Measurements from ENCODE around the gene AQP2. TPM values are rescaled to one million over a fixed set of nuclear protein-coding genes. Genes with fewer than 3 reads are reported as not detected.

Gene AQP2
- total and polyA plus RNA-seq, 2 experiments from 2014 or later: 0.07 TPM; not detected in 1

DNA sequence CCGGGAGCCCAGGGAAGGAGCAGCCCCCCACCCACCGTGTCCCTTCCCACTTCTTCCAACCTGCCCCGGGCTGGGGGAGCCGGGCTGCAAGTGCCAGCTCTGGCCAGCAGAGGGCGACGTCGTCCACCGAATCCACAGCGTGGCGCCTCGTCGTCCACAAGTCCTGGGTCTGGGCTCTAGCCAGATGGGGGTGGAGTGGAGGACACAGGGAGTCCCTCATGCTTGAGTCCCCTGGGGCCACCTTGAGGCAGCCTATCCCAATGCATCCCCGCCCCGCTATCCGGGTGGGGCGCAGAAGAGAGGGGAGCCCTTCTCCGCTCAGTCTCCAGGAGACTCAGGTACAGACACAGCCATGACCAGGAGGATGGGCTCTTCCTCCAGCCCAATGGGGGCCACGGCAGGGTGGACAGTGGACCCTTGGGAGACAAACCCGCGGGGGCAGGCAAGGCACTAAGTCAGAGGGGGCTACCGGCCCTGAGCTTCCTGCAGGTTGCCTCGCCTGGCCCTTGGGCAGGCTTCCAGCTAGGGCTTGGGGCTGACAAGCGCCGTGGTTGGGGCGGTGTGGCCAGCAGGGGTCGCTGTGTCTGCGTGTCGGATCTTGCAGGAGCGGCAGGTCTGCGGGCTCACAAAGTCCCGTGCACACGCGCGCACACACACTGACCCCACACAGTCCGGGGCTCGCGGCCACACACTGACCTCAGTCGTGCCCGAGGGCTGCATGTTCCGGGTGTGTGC, 16.7 kb downstream of the AQP2 start:
- H2AFZ ChIP-seq: peak overlapping the region; percentile 100
- H3K4me3 ChIP-seq: peak overlapping the region; percentile 64
- no peak for TF ChIP-seq STAT1 (IDR thresholded peaks at IDR 0.05; ENCODE audit: unreplicated experiment)
- TF ChIP-seq, protein P1, sequence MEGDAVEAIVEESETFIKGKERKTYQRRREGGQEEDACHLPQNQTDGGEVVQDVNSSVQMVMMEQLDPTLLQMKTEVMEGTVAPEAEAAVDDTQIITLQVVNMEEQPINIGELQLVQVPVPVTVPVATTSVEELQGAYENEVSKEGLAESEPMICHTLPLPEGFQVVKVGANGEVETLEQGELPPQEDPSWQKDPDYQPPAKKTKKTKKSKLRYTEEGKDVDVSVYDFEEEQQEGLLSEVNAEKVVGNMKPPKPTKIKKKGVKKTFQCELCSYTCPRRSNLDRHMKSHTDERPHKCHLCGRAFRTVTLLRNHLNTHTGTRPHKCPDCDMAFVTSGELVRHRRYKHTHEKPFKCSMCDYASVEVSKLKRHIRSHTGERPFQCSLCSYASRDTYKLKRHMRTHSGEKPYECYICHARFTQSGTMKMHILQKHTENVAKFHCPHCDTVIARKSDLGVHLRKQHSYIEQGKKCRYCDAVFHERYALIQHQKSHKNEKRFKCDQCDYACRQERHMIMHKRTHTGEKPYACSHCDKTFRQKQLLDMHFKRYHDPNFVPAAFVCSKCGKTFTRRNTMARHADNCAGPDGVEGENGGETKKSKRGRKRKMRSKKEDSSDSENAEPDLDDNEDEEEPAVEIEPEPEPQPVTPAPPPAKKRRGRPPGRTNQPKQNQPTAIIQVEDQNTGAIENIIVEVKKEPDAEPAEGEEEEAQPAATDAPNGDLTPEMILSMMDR (conservative IDR thresholded peaks at IDR 0.05; ENCODE audit: low read depth in 2 of 2): peak; percentile 78 to 98
- TF ChIP-seq JUNB (IDR thresholded peaks at IDR 0.05; ENCODE audit: unreplicated experiment): no peak
- peak; percentile 22; the same call in 1 of the 2 replicates for TF ChIP-seq CREB1 (CRISPR knock-in tag; IDR thresholded peaks at IDR 0.05; ENCODE audit: low read depth)

DNA sequence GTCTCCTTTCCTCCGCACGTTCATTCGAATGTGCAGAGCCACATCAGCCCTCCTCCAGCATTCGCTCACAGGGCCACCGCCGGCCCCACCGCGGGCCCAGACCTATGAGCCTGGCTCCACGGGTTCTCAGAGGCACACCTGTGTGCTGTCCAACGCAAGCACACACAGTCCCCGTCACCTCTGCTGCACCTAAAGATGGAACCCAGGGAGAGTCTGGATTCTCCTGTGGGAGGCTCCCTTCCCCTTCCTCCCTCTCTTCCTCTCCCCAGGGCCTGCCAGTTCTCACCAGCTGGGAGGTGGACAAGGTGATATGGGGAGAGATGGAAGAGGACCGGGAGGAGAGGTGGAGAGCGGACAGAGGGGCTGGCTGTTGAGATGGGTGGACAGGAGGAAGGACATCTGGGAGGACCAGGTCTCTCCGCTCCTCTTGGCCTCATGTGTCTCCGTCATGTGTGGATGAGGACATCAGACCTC, 17.3 kb downstream of the AQP2 start:
- no peak overlapping the region for H3K27ac Mint-ChIP-seq
- peaks cover 15% of the 10 kb centered on the region for H3K27me3 Mint-ChIP-seq (ENCODE audit: insufficient read depth, low read depth, poor library complexity)
- Histone ChIP-seq H3K4me3 (peak overlapping the region; percentile 64), H3F3A (replicated peaks; ENCODE audit: low read depth) (no peaks in the 10 kb centered on the region), H3K79me2 (replicated peaks; ENCODE audit: insufficient read depth) (no peaks in the 10 kb centered on the region), H3K27ac (ENCODE audit: low read depth) (no peak overlapping the region), H4K20me1 (replicated peaks; ENCODE audit: insufficient read depth) (no peaks in the 10 kb centered on the region), H3K4me2 (peak overlapping the region; percentile 92), H3K4me1 (ENCODE audit: insufficient read depth) (no peaks in the 10 kb centered on the region), H3K27me3 (ENCODE audit: insufficient read depth) (peaks cover 23% of the 10 kb centered on the region), H3K36me3 (ENCODE audit: insufficient read depth) (no peaks in the 10 kb centered on the region), H2AFZ (peak overlapping the region; percentile 100), H3K9me2 (ENCODE audit: insufficient read depth) (no peaks in the 10 kb centered on the region)
- DNase-seq (ENCODE audit: low spot score) (peak; percentile 58), ATAC-seq (peak; percentile 54)
- peaks cover 8% of the 10 kb centered on the region for H3K4me1 Mint-ChIP-seq
- no peaks in the 10 kb centered on the region; the same call in 2 of the 3 replicates for H3K36me3 Mint-ChIP-seq (ENCODE audit: low read depth)
- peak overlapping the region; percentile 54; the same call in 2 of the 3 replicates for H3K4me3 Mint-ChIP-seq
- H3K9me3 Mint-ChIP-seq: no peaks in the 10 kb centered on the region
- TF ChIP-seq, protein P2, sequence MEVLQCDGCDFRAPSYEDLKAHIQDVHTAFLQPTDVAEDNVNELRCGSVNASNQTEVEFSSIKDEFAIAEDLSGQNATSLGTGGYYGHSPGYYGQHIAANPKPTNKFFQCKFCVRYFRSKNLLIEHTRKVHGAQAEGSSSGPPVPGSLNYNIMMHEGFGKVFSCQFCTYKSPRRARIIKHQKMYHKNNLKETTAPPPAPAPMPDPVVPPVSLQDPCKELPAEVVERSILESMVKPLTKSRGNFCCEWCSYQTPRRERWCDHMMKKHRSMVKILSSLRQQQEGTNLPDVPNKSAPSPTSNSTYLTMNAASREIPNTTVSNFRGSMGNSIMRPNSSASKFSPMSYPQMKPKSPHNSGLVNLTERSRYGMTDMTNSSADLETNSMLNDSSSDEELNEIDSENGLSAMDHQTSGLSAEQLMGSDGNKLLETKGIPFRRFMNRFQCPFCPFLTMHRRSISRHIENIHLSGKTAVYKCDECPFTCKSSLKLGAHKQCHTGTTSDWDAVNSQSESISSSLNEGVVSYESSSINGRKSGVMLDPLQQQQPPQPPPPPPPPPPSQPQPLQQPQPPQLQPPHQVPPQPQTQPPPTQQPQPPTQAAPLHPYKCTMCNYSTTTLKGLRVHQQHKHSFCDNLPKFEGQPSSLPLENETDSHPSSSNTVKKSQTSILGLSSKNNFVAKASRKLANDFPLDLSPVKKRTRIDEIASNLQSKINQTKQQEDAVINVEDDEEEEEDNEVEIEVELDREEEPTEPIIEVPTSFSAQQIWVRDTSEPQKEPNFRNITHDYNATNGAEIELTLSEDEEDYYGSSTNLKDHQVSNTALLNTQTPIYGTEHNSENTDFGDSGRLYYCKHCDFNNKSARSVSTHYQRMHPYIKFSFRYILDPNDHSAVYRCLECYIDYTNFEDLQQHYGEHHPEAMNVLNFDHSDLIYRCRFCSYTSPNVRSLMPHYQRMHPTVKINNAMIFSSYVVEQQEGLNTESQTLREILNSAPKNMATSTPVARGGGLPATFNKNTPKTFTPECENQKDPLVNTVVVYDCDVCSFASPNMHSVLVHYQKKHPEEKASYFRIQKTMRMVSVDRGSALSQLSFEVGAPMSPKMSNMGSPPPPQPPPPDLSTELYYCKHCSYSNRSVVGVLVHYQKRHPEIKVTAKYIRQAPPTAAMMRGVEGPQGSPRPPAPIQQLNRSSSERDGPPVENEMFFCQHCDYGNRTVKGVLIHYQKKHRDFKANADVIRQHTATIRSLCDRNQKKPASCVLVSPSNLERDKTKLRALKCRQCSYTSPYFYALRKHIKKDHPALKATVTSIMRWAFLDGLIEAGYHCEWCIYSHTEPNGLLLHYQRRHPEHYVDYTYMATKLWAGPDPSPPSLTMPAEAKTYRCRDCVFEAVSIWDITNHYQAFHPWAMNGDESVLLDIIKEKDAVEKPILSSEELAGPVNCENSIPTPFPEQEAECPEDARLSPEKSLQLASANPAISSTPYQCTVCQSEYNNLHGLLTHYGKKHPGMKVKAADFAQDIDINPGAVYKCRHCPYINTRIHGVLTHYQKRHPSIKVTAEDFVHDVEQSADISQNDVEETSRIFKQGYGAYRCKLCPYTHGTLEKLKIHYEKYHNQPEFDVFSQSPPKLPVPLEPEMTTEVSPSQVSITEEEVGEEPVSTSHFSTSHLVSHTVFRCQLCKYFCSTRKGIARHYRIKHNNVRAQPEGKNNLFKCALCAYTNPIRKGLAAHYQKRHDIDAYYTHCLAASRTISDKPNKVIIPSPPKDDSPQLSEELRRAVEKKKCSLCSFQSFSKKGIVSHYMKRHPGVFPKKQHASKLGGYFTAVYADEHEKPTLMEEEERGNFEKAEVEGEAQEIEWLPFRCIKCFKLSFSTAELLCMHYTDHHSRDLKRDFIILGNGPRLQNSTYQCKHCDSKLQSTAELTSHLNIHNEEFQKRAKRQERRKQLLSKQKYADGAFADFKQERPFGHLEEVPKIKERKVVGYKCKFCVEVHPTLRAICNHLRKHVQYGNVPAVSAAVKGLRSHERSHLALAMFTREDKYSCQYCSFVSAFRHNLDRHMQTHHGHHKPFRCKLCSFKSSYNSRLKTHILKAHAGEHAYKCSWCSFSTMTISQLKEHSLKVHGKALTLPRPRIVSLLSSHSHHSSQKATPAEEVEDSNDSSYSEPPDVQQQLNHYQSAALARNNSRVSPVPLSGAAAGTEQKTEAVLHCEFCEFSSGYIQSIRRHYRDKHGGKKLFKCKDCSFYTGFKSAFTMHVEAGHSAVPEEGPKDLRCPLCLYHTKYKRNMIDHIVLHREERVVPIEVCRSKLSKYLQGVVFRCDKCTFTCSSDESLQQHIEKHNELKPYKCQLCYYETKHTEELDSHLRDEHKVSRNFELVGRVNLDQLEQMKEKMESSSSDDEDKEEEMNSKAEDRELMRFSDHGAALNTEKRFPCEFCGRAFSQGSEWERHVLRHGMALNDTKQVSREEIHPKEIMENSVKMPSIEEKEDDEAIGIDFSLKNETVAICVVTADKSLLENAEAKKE (CRISPR knock-in tag; IDR thresholded peaks at IDR 0.05): no peak
- TF ChIP-seq, protein P1 (conservative IDR thresholded peaks at IDR 0.05; ENCODE audit: low read depth in 2 of 2): no peak
- TF ChIP-seq CREB1 (CRISPR knock-in tag; IDR thresholded peaks at IDR 0.05; ENCODE audit: low read depth): no peak
- no peak for TF ChIP-seq ZNF331 (CRISPR knock-in tag; IDR thresholded peaks at IDR 0.05; ENCODE audit: low read depth)
- no peak for TF ChIP-seq EZH2phosphoT487 (IDR thresholded peaks at IDR 0.05; ENCODE audit: unreplicated experiment)
- TF ChIP-seq, protein P3, sequence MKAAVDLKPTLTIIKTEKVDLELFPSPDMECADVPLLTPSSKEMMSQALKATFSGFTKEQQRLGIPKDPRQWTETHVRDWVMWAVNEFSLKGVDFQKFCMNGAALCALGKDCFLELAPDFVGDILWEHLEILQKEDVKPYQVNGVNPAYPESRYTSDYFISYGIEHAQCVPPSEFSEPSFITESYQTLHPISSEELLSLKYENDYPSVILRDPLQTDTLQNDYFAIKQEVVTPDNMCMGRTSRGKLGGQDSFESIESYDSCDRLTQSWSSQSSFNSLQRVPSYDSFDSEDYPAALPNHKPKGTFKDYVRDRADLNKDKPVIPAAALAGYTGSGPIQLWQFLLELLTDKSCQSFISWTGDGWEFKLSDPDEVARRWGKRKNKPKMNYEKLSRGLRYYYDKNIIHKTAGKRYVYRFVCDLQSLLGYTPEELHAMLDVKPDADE (IDR thresholded peaks at IDR 0.05): no peak

More for the DNA sequence above, 16.7 kb downstream of the AQP2 start:
- Mint-ChIP-seq H3K27me3 (ENCODE audit: insufficient read depth, low read depth, poor library complexity) (peaks cover 19% of the 10 kb centered on the region), H3K4me1 (peaks cover 8% of the 10 kb centered on the region), H3K36me3 (ENCODE audit: low read depth) (no peaks in the 10 kb centered on the region; the same call in 2 of the 3 replicates), H3K9me3 (no peaks in the 10 kb centered on the region), H3K27ac (no peak overlapping the region), H3K4me3 (peak overlapping the region; percentile 54)
- no peaks in the 10 kb centered on the region for H3K79me2 ChIP-seq (replicated peaks; ENCODE audit: insufficient read depth)
- peak overlapping the region; percentile 92 for H3K4me2 ChIP-seq
- no peaks in the 10 kb centered on the region for H3K9me2 ChIP-seq (ENCODE audit: insufficient read depth)
- no peaks in the 10 kb centered on the region for H3F3A ChIP-seq (replicated peaks; ENCODE audit: low read depth)
- H4K20me1 ChIP-seq (replicated peaks; ENCODE audit: insufficient read depth): no peaks in the 10 kb centered on the region
- ATAC-seq (peak; percentile 80), DNase-seq (ENCODE audit: low spot score) (peak; percentile 87)
- H3K36me3 ChIP-seq (ENCODE audit: insufficient read depth): no peaks in the 10 kb centered on the region
- H3K4me1 ChIP-seq (ENCODE audit: insufficient read depth): no peaks in the 10 kb centered on the region
- H3K27me3 ChIP-seq (ENCODE audit: insufficient read depth): peaks cover 29% of the 10 kb centered on the region
- H3K27ac ChIP-seq (ENCODE audit: low read depth): no peak overlapping the region

Measured in GM23338 (cell line).